Right kidney (tissue), 1 donor: ENCODE measurements around the gene ST14.
A peak's percentile ranks its signal among the peaks of the same experiment; 100 is the strongest.

Experiments used
- DNase-seq: peaks from one replicate; pipeline ENCODE4 v3.0.0-alpha.2; 2016

Gene ST14

DNA sequence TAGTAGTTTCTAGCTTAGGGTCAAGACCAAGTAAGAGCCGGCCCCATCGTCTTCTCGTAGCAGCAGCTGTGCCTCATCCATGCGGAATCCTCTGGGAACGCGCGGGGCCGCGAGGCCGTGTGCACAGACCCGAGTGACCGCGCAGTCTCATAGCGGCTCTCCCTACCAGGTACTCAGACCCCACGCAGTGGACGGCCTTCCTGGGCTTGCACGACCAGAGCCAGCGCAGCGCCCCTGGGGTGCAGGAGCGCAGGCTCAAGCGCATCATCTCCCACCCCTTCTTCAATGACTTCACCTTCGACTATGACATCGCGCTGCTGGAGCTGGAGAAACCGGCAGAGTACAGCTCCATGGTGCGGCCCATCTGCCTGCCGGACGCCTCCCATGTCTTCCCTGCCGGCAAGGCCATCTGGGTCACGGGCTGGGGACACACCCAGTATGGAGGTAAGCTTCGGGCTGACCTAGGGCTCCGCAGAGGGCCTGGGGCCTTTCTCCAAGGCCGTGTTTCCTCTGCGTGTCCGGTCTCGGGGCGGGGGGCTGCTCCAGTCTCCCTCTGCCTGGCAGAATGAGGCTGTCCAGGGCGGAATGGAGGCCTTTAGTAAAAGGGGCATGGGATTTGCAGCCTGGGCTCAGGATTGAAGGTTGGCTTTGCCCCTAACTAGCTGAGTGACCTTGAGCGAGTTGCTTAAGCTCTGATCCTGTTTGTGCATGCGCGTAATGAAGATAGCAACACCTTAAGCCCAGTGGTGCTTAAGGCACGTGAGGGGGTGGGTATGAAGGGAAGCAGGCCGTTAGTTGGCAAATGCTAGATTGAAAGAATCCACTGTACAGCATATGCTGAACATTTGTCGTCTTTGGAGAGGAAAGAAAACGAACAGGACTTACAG is 48.9 kb downstream of the ST14 start:
- DNase-seq, result no peak

DNA sequence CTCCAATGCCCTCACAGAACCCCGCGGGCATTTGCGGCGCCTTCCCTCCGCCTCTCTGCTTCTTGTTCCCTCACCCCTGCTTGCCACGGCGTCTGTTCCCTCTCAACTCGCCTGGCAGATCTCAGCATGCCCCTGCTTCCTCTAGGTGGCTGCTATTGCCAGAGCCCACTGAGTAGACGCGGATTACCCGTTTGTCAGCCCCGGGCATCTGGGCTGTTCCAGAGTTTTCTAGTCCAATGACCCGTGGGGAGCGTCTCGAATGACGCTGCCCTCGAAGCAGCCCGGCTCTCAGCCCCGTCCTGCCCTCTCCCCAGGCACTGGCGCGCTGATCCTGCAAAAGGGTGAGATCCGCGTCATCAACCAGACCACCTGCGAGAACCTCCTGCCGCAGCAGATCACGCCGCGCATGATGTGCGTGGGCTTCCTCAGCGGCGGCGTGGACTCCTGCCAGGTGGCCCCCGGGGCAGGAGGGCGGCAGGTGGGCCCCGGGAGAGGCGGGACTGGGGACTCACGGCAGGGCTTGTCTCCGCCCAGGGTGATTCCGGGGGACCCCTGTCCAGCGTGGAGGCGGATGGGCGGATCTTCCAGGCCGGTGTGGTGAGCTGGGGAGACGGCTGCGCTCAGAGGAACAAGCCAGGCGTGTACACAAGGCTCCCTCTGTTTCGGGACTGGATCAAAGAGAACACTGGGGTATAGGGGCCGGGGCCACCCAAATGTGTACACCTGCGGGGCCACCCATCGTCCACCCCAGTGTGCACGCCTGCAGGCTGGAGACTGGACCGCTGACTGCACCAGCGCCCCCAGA is 49.7 kb downstream of the ST14 start:
- peak; percentile 57 for DNase-seq

- DNase-seq, result no peak
Measured at GRCh38 chr11:130209954-130210854, 50.6 kb downstream of the ST14 start.

- no peak for DNase-seq
Measured at GRCh38 chr11:130211144-130211543, 51.6 kb downstream of the ST14 start.

- DNase-seq, result no peak
Measured at GRCh38 chr11:130211781-130212401, 52.3 kb downstream of the ST14 start.

DNA sequence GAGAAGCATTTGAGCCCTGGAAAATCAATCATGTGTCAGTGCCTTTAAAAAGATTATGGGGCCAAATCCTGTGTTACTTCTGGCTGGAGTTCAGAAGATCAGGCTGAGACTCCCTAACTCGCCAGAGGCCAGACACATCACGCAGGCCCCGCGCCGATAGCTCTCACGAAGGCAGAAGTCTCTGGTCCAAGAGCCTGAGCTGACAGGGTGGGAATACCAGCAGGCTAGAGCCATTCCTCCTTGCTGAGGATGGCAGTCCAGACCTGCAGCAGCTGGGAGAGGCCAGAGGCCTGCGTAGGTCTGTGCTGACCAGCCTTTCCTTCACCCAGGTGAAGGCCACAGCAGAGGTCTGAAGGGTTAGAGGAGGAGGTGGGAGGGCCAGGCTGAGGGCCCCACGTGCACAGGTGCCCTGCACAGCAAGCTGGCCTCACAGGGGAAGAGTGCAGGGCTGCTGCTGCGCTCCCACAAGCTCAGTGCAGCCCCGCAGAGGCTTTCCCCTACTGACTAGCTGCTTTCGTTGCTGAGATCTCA is 52.9 kb downstream of the ST14 start:
- no peak for DNase-seq

DNA sequence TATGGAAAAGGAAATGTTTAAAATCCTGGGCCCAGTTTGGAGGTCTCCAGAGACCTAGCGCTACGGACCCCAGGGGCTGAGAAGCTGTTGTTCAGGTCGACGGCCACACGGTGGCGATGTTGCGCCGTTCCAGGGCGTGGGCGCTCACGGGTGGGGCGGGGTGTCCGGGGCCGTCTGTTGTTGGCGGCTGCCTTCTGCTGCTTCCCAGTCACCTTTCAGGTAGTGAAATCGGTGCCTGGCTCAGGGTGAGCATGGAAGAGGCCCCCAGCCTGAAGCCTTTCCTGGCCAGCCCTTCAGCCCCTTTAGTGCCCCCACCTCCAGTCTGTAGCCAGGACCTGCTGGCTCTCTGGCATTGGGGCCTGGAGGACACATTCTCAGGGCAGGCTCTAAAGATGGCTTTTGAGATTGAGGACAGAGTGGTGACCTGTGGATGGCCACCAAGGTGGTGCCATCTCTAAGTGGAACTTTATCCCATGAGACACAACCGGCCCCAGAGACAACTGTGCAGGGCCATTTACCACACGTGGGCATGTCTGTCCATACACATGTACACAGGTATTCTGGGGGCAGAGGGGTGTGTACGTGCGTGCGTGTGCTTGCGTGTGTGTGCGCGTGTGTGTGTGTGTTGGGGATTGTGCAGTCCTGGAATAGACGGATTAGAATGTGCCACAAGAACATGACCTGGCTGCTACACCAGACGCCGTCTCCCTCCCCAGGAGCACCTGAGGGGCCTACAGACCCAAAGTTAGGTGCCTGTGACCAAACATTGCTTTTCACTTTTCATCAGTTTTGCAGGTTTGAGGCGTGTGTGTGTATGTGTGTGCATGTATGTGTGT is 53.8 kb downstream of the ST14 start:
- peak; percentile 68 for DNase-seq

DNA sequence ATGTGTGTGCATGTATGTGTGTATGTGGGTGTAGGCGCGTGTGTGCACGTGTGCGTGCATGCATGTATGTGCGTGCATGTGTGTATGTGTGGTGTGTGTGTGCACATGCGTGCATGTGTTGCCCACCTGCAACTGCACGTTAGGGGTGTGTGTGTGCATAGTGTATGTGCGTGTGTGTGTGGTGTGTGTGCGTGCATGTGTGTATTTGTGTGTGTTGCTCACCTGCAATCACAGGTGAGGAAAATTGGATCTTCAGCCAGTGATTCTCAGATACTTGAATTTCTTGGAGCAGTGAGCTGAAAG is 54.3 kb downstream of the ST14 start:
- DNase-seq, result no peak

DNA sequence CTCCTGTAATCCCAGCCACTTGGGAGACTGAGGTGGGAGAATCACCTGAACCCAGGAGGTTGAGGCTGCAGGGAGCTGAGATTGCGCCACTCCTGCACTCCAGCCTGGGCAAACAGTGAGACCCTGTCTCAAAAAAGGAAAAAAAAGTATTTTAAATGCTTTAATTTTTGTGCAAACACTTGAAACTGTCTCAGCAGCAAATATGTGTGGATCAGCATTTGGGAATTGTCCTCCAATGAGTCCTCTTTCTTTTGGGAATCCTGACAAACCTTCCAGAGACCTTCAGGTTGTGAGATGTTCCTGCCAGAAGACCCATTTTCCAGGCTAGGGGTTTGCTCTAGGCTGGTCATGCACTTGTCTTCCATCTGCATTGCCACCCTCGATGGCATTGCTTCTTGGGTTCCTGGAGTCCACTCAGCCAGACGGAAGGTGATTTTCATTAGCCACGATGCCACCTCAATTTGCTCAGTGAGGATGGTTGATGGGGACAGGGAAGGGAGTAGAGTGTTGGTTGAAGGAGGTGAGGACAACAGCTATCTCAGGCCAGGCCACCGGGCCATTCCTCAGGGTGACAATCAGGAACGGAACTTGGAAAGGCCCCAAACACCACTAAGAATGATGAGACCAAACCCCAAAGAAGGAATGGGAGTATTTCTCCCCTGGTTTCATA is 55.4 kb downstream of the ST14 start:
- no peak for DNase-seq

- DNase-seq, result no peak
Measured at GRCh38 chr11:130215531-130216220, 56.1 kb downstream of the ST14 start.

DNA sequence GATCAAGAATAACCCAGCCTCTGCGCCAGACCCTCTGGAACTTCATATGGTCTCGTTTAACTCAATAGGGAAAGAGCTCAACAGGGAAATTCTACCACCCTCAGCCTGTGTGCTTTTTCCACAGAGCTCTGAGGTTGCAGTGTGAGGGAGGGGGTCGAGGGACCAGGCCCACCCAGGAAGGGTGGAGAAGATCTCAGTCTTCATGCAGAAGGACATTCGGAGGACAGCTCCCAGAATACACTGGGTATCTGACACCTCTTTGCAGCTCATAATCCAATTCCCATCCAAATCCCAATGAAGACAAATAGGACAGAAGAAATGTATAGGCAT is 56.6 kb downstream of the ST14 start:
- DNase-seq, result no peak

DNA sequence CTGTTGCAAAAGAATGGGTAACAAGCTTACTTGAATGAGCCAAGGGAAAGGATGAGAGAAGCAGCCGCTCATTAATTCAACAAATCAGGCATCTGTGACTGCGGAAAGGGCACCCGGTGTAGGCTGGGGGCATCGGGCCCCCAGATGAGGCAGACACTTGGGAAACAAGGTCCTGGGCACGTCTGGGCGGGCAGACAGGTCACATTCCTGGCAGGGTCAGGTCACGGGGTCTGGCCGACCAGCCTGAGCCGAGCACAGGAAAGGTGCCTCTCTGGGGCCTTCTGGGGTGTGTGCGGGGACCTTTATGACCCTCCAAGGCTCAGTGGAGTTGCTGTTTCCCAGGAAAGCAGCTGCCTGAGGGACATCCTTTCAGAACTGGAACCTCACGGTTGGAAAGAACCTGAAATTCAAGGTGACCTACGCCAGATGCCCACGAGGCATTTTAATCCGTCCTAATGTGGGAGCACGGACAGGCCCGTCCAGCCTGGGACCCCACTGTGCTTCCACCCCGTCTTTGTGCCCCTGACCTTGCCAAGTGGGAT is 57.1 kb downstream of the ST14 start:
- peak; percentile 15 for DNase-seq

DNA sequence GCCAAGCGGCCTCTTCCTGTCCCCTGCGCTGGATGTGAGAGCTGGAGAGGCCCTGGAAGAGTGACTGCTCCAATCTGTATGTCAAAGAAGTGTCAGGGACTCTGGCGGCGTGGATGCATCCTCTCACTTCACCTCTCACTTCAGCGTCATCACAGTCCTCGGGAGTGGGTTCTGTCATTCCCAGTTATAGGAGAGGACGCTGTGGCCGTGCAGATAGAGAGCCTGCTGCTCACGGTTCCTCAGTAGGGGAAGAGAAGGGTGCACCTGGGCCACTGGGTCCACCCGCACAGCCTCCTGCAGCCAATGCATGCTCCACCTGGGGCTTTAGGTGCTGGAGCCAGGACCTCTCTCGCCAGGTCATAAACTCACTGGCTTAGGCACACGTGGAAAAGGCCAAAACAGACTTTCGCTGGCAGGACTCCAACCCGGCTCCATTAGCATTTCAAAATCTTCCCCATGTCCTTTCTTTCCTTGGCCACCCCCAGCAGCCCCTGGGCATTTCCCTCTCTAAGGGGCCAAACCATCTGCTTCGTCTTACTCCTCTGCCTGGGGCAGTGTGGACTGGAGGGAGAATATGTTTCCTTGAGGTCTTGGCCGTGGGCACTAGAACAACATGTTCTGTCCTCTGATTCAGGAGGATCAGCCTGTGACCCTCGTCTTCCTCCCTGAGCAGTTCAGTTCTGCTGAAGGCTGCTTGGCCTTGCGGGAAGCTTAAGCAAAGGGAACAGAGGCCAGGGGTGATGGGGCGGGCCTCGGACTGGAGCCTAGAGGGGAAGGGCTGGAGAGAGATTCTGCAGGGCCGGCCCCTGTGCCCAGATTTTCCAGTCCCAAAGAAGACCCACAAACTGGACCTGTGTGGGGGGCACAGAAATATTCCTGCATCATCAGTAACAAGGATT is 57.8 kb downstream of the ST14 start:
- no peak for DNase-seq

- DNase-seq, result no peak
Measured at GRCh38 chr11:130218501-130219070, 59.0 kb downstream of the ST14 start.

DNA sequence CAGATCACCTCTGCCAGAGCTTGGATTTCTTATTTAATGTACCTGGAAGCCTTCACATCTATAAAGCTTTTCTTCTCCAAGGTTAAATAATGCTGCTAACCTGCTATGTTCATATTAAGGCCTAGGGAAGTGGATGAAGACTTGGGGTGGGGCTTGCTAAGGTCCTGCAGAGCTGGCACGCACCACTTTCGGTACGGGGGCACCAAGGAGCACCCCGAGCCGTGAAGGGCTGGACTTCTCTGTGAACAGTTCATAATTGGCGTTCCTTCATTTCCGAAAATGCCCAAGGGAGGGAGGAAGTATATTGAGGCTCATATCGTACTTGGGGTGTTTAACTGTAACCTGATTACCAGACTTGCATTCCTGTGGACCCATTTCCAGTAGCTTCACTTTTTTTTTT is 59.6 kb downstream of the ST14 start:
- no peak for DNase-seq

GRCh38 chr11:130220311-130221035 is 60.9 kb downstream of the ST14 start:
- no peak for DNase-seq

GRCh38 chr11:130223291-130223971 is 63.8 kb downstream of the ST14 start:
- DNase-seq, result no peak
